HepG2 (cell line): ENCODE results near the gene PFAS. TPM values are rescaled to one million over a fixed set of nuclear protein-coding genes. Genes with fewer than 3 reads are reported as not detected.

ENCODE experiments used
- BORCS8-MEF2B ChIP-seq: sonication (generic); formaldehyde crosslinking; IDR thresholded peaks from 2 replicates; pipeline ENCODE4 v1.8.0; 2022; ENCODE audit warnings: mild to moderate bottlenecking, missing genetic modification reagents
- HHEX ChIP-seq: IDR thresholded peaks from 2 replicates; pipeline ENCODE4 v1.6.1; 2016; ENCODE audit warnings: control low read depth
- HNF1A ChIP-seq, 2 experiments: sonication (generic) in 1 of 2; formaldehyde crosslinking in 1 of 2; IDR thresholded peaks; 2 replicates each; pipeline versions ENCODE4 v1.4.0 to v1.6.1; 2016 to 2020; ENCODE audit warnings: borderline replicate concordance in 1 of 2, low read depth in 1 of 2, mild to moderate bottlenecking in 1 of 2, missing genetic modification reagents in 1 of 2
- KLF15 ChIP-seq: sonication (generic); formaldehyde crosslinking; IDR thresholded peaks from 2 replicates; pipeline ENCODE4 v1.8.1; 2023; ENCODE audit warnings: borderline replicate concordance, mild to moderate bottlenecking, inconsistent platforms, missing genetic modification reagents, mixed read lengths
- NCOA2 ChIP-seq: sonication (generic); formaldehyde crosslinking; IDR thresholded peaks from 2 replicates; pipeline ENCODE4 v1.8.0; 2022; ENCODE audit warnings: inconsistent platforms
- PHF5A ChIP-seq: IDR thresholded peaks from one replicate; pipeline ENCODE4 v1.6.1; 2018; ENCODE audit warnings: low read depth, missing genetic modification reagents; ENCODE audit not compliant: unreplicated experiment
- SAP130 ChIP-seq: IDR thresholded peaks from 2 replicates; pipeline ENCODE4 v1.6.1; 2016; ENCODE audit warnings: low read depth
- SATB2 ChIP-seq: sonication (generic); formaldehyde crosslinking; IDR thresholded peaks from 2 replicates; pipeline ENCODE4 v1.5.0; 2020; ENCODE audit warnings: missing genetic modification reagents
- TBP ChIP-seq: sonication (generic); formaldehyde crosslinking; IDR thresholded peaks from 2 replicates; pipeline ENCODE4 v1.5.0; 2020; ENCODE audit warnings: missing genetic modification reagents
- ZFP36 ChIP-seq: fragments of 150-350 bp; IDR thresholded peaks from 2 replicates; pipeline ENCODE4 v1.6.1; 2018; ENCODE audit warnings: borderline replicate concordance, low read length, low read depth; ENCODE audit not compliant: partially characterized antibody
- ZNF142 ChIP-seq: sonication (generic); formaldehyde crosslinking; IDR thresholded peaks from 2 replicates; pipeline ENCODE4 v1.4.0; 2020; ENCODE audit warnings: missing genetic modification reagents
- ZNF317 ChIP-seq: sonication (generic); formaldehyde crosslinking; IDR thresholded peaks from 2 replicates; pipeline ENCODE4 v1.5.0; 2020; ENCODE audit warnings: mild to moderate bottlenecking, missing genetic modification reagents
- ZNF326 ChIP-seq: sonication (generic); formaldehyde crosslinking; IDR thresholded peaks from 2 replicates; pipeline ENCODE4 v1.4.0; 2020; ENCODE audit warnings: missing genetic modification reagents, borderline replicate concordance
- ZNF383 ChIP-seq: sonication (generic); formaldehyde crosslinking; IDR thresholded peaks from 2 replicates; pipeline ENCODE4 v1.4.0; 2020; ENCODE audit warnings: missing genetic modification reagents, mild to moderate bottlenecking, borderline replicate concordance
- ZNF441 ChIP-seq: sonication (generic); formaldehyde crosslinking; IDR thresholded peaks from 2 replicates; pipeline ENCODE4 v1.7.0; 2021; ENCODE audit warnings: missing genetic modification reagents, borderline replicate concordance
- ZNF451 ChIP-seq: sonication (generic); formaldehyde crosslinking; IDR thresholded peaks from 2 replicates; pipeline ENCODE4 v1.5.0; 2020; ENCODE audit warnings: mild to moderate bottlenecking, missing genetic modification reagents
- ZNF564 ChIP-seq: sonication (generic); formaldehyde crosslinking; IDR thresholded peaks from 2 replicates; pipeline ENCODE4 v1.8.1; 2023; ENCODE audit warnings: mild to moderate bottlenecking, missing genetic modification reagents
- ZNF772 ChIP-seq: sonication (generic); formaldehyde crosslinking; IDR thresholded peaks from 2 replicates; pipeline ENCODE4 v1.5.0; 2020; ENCODE audit warnings: mild to moderate bottlenecking, missing genetic modification reagents
- ZSCAN9 ChIP-seq: IDR thresholded peaks from 2 replicates; pipeline ENCODE4 v1.6.1; 2016; ENCODE audit warnings: borderline replicate concordance
- polyA plus RNA-seq, 8 experiments: library from polyadenylated mRNA; depleted of rRNA in 3 of 8; stranded (reverse) in 7 of 8; unstranded in 1 of 8; fragments of >200 nt; fragmentation: Illumina TruSeq in 4 of 8; extraction: Trizol in 4 of 8; gene quantifications; 2 replicates each; pipeline versions ENCODE4 v1.2.1 to v1.2.3, GENCODE V29; 2011 to 2016; ENCODE audit warnings: low read depth in 4 of 8, missing spikeins in 1 of 8, mixed read lengths in 1 of 8; ENCODE audit not compliant: insufficient read depth in 1 of 8
- total RNA-seq, 5 experiments: library from RNA; depleted of rRNA; stranded (reverse); fragments of >200 nt; fragmentation: Illumina TruSeq; extraction: Trizol; gene quantifications; 2 replicates each; pipeline ENCODE4 v1.2.3, GENCODE V29; 2016; ENCODE audit warnings: low read depth in 1 of 5

Gene PFAS
- total and polyA plus RNA-seq, 2 of the 13 experiments (the other 11 are each of a cell fraction or from before 2014, with no cell fraction given) = 49.4 to 58.2 TPM

- peak; percentile 8; the same call in 1 of the 2 replicates for TF ChIP-seq HHEX
- TF ChIP-seq ZSCAN9 (CRISPR knock-in tag) = 0 out of 2 replicates have a peak, but pooled peaks have one; percentile 38
- TF ChIP-seq TBP (CRISPR knock-in tag) = 0 out of 2 replicates have a peak, but pooled peaks have one; percentile 62
- peak; percentile 38; the same call in 1 of the 2 replicates for TF ChIP-seq NCOA2 (CRISPR knock-in tag)
- no peak for TF ChIP-seq ZFP36
- TF ChIP-seq ZNF441 (CRISPR knock-in tag) = peak; percentile 28; the same call in 1 of the 2 replicates
- peak; percentile 45 for TF ChIP-seq BORCS8-MEF2B (CRISPR knock-in tag)
- TF ChIP-seq ZNF383 = no peak
- 0 out of 2 replicates have a peak, but pooled peaks have one; percentile 2 for TF ChIP-seq ZNF317 (CRISPR knock-in tag)
- peak; percentile 24; the same call in 1 of the 2 replicates for TF ChIP-seq ZNF564 (CRISPR knock-in tag)
- TF ChIP-seq SATB2 (CRISPR knock-in tag) = peak; percentile 16; the same call in 1 of the 2 replicates
- TF ChIP-seq KLF15 (CRISPR knock-in tag) = peak; percentile 47; the same call in 1 of the 2 replicates
- peak; percentile 71; the same call in 1 of the 2 replicates for TF ChIP-seq ZNF772
- TF ChIP-seq HNF1A (IDR thresholded peaks at IDR 0.05; ENCODE audit: low read depth) = peak; percentile 32; the same call in 1 of the 2 replicates
- TF ChIP-seq HNF1A (CRISPR knock-in tag; IDR thresholded peaks at IDR 0.05; ENCODE audit: borderline replicate concordance) = no peak
- TF ChIP-seq ZNF326 (CRISPR knock-in tag) = no peak
- TF ChIP-seq SAP130 (CRISPR knock-in tag) = peak; percentile 45
- TF ChIP-seq PHF5A (CRISPR knock-in tag) = peak; percentile 69
- TF ChIP-seq ZNF451 (CRISPR knock-in tag) = 0 out of 2 replicates have a peak, but pooled peaks have one; percentile 10
- TF ChIP-seq ZNF142 = 0 out of 2 replicates have a peak, but pooled peaks have one; percentile 26
Measured at GRCh38 chr17:8220783-8221662, 28.1 kb upstream of the PFAS start (continued).
